Islet of Langerhans (tissue), 1 donor: ENCODE results near the gene PLXDC2.

Experiments used
- FAIRE-seq: peaks from one replicate; lab custom pipeline; 2011; peaks lifted over from hg19 to GRCh38; lab: Jason Lieb, UNC

PLXDC2 gene

GRCh38 chr10:19911886-19912285 is 95.7 kb downstream of the PLXDC2 start:
- no peak for FAIRE-seq

GRCh38 chr10:19913987-19914386 is 97.8 kb downstream of the PLXDC2 start:
- FAIRE-seq = no peak

GRCh38 chr10:19915125-19915524 is 98.9 kb downstream of the PLXDC2 start:
- FAIRE-seq = no peak

GRCh38 chr10:19915816-19916215 is 99.6 kb downstream of the PLXDC2 start:
- no peak for FAIRE-seq

- FAIRE-seq = no peak
Observed at GRCh38 chr10:19917751-19918478, 101.7 kb downstream of the PLXDC2 start.

GRCh38 chr10:19918794-19919193 is 102.6 kb downstream of the PLXDC2 start:
- FAIRE-seq = no peak

- FAIRE-seq = no peak
Observed at GRCh38 chr10:19919671-19920070, 103.4 kb downstream of the PLXDC2 start.

- no peak for FAIRE-seq
Observed at GRCh38 chr10:19920075-19920726, 104.0 kb downstream of the PLXDC2 start.

GRCh38 chr10:19921300-19922140 is 105.3 kb downstream of the PLXDC2 start:
- no peak for FAIRE-seq

GRCh38 chr10:19922236-19922963 is 106.2 kb downstream of the PLXDC2 start:
- FAIRE-seq = no peak

- FAIRE-seq = no peak
Observed at GRCh38 chr10:19925064-19925463, 108.8 kb downstream of the PLXDC2 start.

GRCh38 chr10:19928936-19929335 is 112.7 kb downstream of the PLXDC2 start:
- FAIRE-seq = no peak

GRCh38 chr10:19929506-19930140 is 113.4 kb downstream of the PLXDC2 start:
- peak; percentile 70 for FAIRE-seq

- peak; percentile 73 for FAIRE-seq
Observed at GRCh38 chr10:19930936-19931893, 115.0 kb downstream of the PLXDC2 start.

GRCh38 chr10:19931894-19932590 is 115.8 kb downstream of the PLXDC2 start:
- FAIRE-seq = peak; percentile 89

GRCh38 chr10:19932806-19933371 is 116.7 kb downstream of the PLXDC2 start:
- no peak for FAIRE-seq

- no peak for FAIRE-seq
Observed at GRCh38 chr10:19933772-19934171, 117.5 kb downstream of the PLXDC2 start.

GRCh38 chr10:19935176-19935575 is 118.9 kb downstream of the PLXDC2 start:
- FAIRE-seq = no peak

- FAIRE-seq = no peak
Observed at GRCh38 chr10:19936289-19936688, 120.1 kb downstream of the PLXDC2 start.

GRCh38 chr10:19937989-19938388 is 121.8 kb downstream of the PLXDC2 start:
- no peak for FAIRE-seq
